Activated T-helper 1 cell treated with anti-CD3 and anti-CD28 coated beads, Interleukin-12 subunit alpha, Interleukin-12 subunit beta, Interleukin-2, Interleukin-4 antibody, amounts not matched to agents 30 ng/mL and 10 ng/mL and 1 ng/mL, durations not matched to agents 14 hours and 24 hours and 36 hours (primary cell): ENCODE measurements around the gene CSK. TPM values are rescaled to one million over a fixed set of nuclear protein-coding genes. Genes with fewer than 3 reads are reported as not detected.

Source experiments
- DNase-seq: peaks from one replicate; pipeline ENCODE4 v3.0.0; 2021; ENCODE audit warnings: low spot score
- H3K27ac Mint-ChIP-seq: one replicate; pipeline ENCODE4 v1.8.0; 2021; ENCODE audit warnings: mild to moderate bottlenecking, mixed read lengths
- H3K27me3 Mint-ChIP-seq: one replicate; pipeline ENCODE4 v1.8.0; 2022; ENCODE audit warnings: mild to moderate bottlenecking, moderate library complexity, mixed read lengths; ENCODE audit not compliant: insufficient read depth
- H3K36me3 Mint-ChIP-seq: one replicate; pipeline ENCODE4 v1.8.0; 2021; ENCODE audit warnings: low read depth, mixed read lengths
- H3K4me1 Mint-ChIP-seq: one replicate; pipeline ENCODE4 v1.8.0; 2021; ENCODE audit warnings: low read depth, mixed read lengths
- H3K4me3 Mint-ChIP-seq: one replicate; pipeline ENCODE4 v1.8.0; 2021; ENCODE audit warnings: mild to moderate bottlenecking, moderate library complexity, mixed read lengths
- H3K9me3 Mint-ChIP-seq: one replicate; pipeline ENCODE4 v1.8.0; 2021; ENCODE audit warnings: mixed read lengths
- intact Hi-C: fragments of 100-400 bp; cut with micrococcal nuclease; formaldehyde crosslinking; loops from one replicate; pipeline ENCODE4 v1.15.1; 2024
- total RNA-seq: library from RNA; stranded (reverse); gene quantifications from 2 replicates; pipeline ENCODE4 v1.2.3, GENCODE V29; 2022

CSK gene
- total RNA-seq, 1 donor from 2014 or later, result 362 TPM

DNA sequence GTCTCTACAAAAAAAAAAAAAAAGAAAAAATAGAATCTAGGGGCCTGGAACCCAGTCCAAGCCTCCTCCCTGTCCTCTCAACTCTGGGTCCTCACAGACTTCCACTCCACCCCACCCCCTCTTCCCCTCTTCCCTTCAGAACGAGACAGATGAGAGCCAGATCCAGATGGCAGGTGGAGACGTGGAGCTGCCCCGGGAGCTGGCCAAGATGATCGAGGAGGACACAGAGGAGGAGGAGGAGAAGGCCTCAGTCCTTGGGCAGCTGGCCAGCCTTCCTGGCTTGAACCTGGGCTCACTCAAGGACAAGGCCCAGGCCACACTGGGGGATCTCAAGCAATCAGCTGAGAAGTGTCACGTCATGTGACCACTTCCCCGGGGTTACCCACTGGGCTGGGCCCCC is 48.1 kb downstream of the CSK start:
- intact Hi-C loops, result no loop called here
- H3K9me3 Mint-ChIP-seq, result no peaks in the 10 kb centered on the region
- peaks cover 1% of the 10 kb centered on the region for H3K36me3 Mint-ChIP-seq
- H3K4me3 Mint-ChIP-seq, result no peak overlapping the region
- peaks cover 2% of the 10 kb centered on the region for H3K4me1 Mint-ChIP-seq
- no peak overlapping the region for H3K27ac Mint-ChIP-seq
- DNase-seq, result no peak
- peaks cover 12% of the 10 kb centered on the region for H3K27me3 Mint-ChIP-seq

DNA sequence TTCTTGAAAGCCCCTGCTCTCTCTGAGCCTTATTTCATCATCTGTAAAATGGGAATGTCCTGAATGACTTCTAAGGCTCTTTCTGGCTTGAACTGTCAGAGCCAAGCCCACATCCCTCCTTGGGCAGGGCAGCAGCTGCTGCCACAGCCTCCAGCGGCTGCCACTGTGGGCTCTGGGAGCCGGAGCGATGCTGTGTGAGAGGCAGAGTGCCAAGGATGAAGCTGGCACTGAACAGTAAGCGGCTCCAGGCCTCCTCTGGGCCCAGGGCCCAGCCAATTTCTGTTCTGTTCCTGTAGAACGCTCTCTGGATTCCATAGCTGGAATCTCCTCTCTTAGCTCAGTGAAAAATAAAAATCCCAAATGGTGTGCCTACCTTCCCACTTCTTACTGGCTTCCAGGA is 49.0 kb downstream of the CSK start:
- H3K4me3 Mint-ChIP-seq, result no peak overlapping the region
- peaks cover 7% of the 10 kb centered on the region for H3K36me3 Mint-ChIP-seq
- no peak for DNase-seq
- intact Hi-C loops, result no loop called here
- no peaks in the 10 kb centered on the region for H3K9me3 Mint-ChIP-seq
- no peak overlapping the region for H3K27ac Mint-ChIP-seq
- peaks cover 10% of the 10 kb centered on the region for H3K27me3 Mint-ChIP-seq
- H3K4me1 Mint-ChIP-seq, result peaks cover 8% of the 10 kb centered on the region

DNA sequence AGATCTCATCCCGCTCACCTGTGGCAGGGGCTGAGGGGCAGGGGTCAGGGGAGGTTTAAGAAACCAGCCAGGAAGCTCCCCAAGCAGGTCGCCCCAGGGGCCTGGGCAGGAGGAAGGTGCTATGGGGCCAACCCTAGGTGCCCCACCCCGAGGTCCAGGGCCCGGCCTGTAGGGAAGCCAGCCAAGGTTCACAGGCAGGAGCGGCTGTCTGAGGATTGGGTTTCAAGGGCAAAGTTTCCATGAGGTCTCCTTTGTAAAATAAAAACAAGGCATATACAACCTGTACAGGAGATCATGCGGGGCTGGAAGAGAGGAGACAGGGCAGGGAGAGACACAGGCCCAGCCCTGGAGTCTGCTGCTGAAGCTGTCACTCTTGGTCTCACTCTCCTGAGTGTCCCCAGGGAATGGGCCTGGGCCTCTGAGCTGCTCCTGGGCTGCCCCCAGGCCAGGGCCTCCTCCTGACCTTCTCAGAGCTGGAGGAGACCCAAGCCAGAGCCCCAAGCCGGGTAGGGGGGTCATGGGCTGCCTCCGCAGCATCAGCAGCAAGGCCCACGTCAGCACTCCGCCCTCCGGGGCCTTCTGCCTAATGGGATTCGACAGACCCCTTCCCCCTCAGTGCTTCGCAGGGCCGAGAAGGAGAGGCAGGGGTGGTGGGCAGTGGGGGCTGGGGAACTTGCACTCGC is 50.1 kb downstream of the CSK start:
- intact Hi-C loops, result no loop called here
- peaks cover 9% of the 10 kb centered on the region for H3K27me3 Mint-ChIP-seq
- H3K9me3 Mint-ChIP-seq, result no peaks in the 10 kb centered on the region
- H3K4me3 Mint-ChIP-seq, result no peak overlapping the region
- no peak for DNase-seq
- peaks cover 8% of the 10 kb centered on the region for H3K4me1 Mint-ChIP-seq
- peaks cover 9% of the 10 kb centered on the region for H3K36me3 Mint-ChIP-seq
- H3K27ac Mint-ChIP-seq, result no peak overlapping the region

DNA sequence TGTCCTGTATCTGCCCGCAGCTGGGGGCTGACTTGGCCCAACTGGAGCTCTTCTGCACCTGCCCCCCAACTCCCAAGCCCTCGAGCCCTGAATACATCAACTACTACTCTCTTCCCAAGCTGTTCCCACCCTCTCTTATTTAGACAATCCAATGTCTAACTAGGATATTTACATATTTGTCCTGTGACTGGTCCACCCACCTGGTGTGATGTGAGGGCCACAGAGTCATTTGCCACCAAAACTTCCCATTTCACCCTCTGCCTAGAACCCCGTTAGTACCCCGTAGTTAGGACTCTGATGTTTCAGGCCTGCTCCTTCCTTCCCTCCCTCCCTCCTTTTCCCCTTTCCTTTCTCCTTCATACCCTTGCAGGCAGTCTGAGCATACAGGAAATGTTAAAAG is 50.9 kb downstream of the CSK start:
- Mint-ChIP-seq H3K4me3 (no peak overlapping the region), H3K27me3 (peaks cover 2% of the 10 kb centered on the region), H3K9me3 (no peaks in the 10 kb centered on the region), H3K27ac (peak overlapping the region; percentile 8), H3K4me1 (peaks cover 8% of the 10 kb centered on the region), H3K36me3 (peaks cover 9% of the 10 kb centered on the region)
- intact Hi-C loops, result no loop called here
- no peak for DNase-seq

DNA sequence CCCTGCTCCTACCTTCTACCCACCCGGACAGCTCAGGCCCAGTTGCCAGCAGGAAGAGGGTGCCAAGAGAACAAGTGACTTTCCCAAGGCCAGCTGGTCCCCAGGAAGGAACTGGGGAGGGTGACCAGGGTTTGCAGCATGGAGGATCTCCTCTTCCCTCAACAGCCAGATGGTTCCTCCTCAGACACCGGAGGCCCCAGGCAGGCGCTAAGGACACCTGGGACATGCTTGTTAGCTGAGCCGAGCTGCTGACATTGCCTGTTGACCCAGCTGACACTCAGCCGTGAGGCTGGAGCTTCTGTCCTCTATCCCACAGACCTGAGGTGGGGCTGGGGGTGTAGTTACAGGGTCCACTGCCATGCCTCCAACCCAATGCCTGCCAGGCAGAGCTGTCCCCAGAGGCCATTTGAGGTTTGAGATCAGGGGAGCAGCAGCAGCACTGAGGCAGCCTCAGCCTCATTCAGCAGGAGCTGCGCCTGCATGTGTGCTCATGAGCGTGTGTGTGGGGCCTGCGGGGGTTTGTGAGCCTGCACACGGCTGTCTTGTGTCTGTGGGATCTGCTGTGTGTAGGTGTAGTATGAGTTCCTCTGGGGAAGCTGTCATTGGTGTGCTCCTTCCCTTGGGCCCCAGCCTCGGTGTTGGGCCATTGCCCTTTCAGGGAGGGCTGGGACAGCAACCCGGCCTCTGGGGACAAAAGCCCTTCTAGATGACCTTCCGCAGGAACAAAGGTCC is 51.7 kb downstream of the CSK start:
- H3K36me3 Mint-ChIP-seq, result peaks cover 9% of the 10 kb centered on the region
- H3K27me3 Mint-ChIP-seq, result no peaks in the 10 kb centered on the region
- no peak overlapping the region for H3K4me3 Mint-ChIP-seq
- no peaks in the 10 kb centered on the region for H3K9me3 Mint-ChIP-seq
- peaks cover 8% of the 10 kb centered on the region for H3K4me1 Mint-ChIP-seq
- H3K27ac Mint-ChIP-seq, result no peak overlapping the region
- intact Hi-C loops, result no loop called here
- DNase-seq, result no peak

DNA sequence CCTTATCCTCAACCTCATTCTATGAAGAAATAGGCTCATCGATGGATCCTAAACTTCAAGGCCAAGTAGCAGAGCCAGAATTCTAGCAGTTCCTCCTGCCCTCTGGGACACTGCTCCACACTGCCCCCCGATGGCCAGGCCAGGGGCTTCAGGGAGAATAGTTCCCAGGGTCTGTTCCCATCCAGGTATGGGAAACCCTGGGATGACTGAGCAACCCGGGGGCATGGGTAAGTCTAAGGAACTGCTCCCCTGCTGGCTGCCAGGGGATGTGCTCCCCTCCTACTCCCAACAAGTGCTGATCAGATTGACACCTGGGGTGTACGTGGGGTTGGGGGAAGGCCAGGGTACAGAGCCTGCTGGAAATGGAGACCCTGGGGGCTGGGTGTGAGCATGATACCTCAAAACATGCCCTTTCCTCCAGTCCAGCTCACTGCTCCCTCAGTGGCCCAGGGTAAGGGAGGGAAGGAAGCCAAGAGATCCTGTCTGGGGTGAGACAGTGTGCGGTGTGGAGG is 53.5 kb downstream of the CSK start:
- H3K36me3 Mint-ChIP-seq, result peaks cover 13% of the 10 kb centered on the region
- intact Hi-C loops, result loop anchor here (1.0 kb wide), 1 partner anchor 64 kb away; no protein-coding TSS in a partner anchor
- no peaks in the 10 kb centered on the region for H3K27me3 Mint-ChIP-seq
- H3K4me3 Mint-ChIP-seq, result no peak overlapping the region
- peak overlapping the region; percentile 20 for H3K27ac Mint-ChIP-seq
- H3K9me3 Mint-ChIP-seq, result no peaks in the 10 kb centered on the region
- DNase-seq, result peak; percentile 20
- H3K4me1 Mint-ChIP-seq, result peaks cover 8% of the 10 kb centered on the region

DNA sequence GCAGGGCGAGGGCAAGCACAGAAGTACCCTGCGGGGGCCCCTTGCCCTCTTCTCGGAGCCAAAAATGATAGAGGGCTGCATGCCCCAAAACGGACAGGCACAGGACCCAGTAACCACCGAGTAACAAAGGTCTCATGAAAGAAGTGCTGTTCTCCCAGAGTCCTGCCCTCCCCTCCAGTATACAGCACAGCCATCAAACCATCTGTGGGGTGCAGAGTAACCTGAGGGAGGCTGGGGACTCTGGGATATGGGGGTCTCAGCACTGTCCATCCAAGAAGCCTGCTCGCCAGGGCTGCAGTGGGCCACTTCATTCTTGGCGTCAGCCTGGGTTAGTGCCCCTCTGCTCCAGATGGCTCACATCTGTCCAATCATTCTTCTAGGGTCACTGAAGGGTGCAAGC is 55.0 kb downstream of the CSK start:
- Mint-ChIP-seq H3K27ac (no peak overlapping the region), H3K36me3 (peaks cover 21% of the 10 kb centered on the region), H3K27me3 (no peaks in the 10 kb centered on the region), H3K4me1 (peaks cover 19% of the 10 kb centered on the region), H3K9me3 (no peaks in the 10 kb centered on the region), H3K4me3 (no peak overlapping the region)
- no peak for DNase-seq
- intact Hi-C loops, result no loop called here

DNA sequence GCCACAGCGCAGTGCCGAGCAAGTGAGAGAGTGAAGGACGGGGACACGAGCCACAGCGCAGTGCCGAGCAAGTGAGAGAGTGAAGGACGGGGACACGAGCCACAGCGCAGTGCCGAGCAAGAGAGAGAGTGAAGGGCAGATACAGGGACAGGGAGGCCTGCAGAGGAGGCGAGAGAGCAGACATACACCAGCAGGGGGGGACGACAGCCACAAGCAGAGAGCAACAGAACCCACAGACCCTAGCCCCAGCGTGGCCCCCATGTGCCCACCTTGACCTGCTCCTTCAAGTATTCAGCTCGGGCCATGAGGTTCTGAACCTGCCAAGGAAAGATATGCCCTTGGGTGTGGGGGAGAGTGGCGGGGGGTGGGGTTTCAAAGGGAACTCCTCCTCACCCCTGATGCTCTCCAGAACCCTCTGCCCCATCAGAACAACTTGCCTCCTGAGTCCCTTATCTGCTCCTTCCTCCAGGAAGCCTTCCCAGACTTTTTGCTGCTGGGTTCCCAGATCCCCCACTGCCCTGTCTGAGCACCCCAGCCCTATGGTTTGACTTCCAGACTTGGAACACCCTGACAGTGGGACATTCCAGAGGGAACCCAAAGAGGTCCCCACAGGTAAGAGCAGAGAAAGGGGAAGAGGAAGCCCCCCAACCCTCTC is 55.7 kb downstream of the CSK start:
- peaks cover 26% of the 10 kb centered on the region for H3K4me1 Mint-ChIP-seq
- no peaks in the 10 kb centered on the region for H3K27me3 Mint-ChIP-seq
- intact Hi-C loops, result no loop called here
- H3K9me3 Mint-ChIP-seq, result no peaks in the 10 kb centered on the region
- H3K4me3 Mint-ChIP-seq, result no peak overlapping the region
- no peak for DNase-seq
- H3K27ac Mint-ChIP-seq, result no peak overlapping the region
- peaks cover 24% of the 10 kb centered on the region for H3K36me3 Mint-ChIP-seq

DNA sequence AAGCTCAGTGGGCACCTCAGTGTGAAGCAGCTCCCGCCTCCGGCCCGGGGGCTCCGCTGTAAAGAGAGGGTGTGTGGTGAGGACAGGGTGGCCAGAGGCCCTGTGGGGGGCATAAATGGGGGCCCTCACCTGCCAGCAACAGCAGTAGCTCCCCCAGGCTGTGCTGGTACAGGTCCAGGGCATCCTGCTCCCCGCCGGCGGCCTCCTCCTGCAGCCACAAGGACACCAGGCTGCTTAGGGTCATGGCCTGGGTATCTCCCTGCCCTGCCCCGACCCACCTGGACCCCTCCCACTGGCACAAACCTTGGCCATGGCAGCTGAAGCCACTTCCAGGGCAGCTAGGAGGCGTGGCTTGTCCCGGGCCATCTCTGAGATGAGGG is 56.2 kb downstream of the CSK start:
- H3K27me3 Mint-ChIP-seq, result no peaks in the 10 kb centered on the region
- no peaks in the 10 kb centered on the region for H3K9me3 Mint-ChIP-seq
- DNase-seq, result no peak
- intact Hi-C loops, result no loop called here
- H3K27ac Mint-ChIP-seq, result no peak overlapping the region
- H3K36me3 Mint-ChIP-seq, result peaks cover 24% of the 10 kb centered on the region
- peaks cover 28% of the 10 kb centered on the region for H3K4me1 Mint-ChIP-seq
- no peak overlapping the region for H3K4me3 Mint-ChIP-seq

DNA sequence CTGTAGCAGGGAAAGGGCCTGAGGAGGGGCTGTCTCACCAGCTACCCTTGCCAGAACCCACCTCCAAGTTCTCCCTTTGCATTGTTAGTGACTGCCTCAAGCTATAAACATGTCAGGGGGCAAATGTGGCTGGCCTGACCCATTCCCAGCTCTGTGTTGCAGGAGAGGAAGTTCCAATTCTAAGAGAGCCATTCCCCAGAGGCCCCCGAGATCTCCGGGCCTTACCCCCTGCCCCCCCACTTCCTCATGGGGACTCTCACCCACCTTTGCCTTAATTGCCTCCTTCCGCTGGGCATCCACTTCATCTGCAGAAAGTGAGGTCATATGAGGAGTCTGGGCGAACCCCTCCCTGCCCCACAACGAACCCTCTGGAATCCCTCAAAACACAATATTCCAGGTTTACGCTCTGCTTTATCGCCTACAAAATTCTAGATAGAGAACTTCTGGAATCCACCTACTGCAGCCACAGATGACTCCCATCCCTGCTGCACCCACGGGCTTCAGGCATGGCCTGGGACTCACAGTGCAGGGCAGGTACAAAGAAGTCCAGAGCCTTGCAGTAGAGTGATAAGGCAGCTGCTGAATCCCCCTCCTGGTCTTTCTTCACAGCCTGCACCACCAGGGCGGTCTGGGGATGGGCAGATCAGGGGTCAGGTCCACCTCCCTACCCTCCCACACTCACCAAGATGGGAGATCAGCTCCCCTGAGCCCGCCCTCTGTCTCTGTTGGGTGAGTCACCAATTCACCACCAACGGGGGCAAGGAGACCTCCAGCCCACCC is 57.1 kb downstream of the CSK start:
- no peaks in the 10 kb centered on the region for H3K9me3 Mint-ChIP-seq
- intact Hi-C loops, result no loop called here
- H3K4me1 Mint-ChIP-seq, result peaks cover 28% of the 10 kb centered on the region
- no peak overlapping the region for H3K27ac Mint-ChIP-seq
- H3K36me3 Mint-ChIP-seq, result peaks cover 24% of the 10 kb centered on the region
- DNase-seq, result no peak
- H3K4me3 Mint-ChIP-seq, result no peak overlapping the region
- no peaks in the 10 kb centered on the region for H3K27me3 Mint-ChIP-seq

DNA sequence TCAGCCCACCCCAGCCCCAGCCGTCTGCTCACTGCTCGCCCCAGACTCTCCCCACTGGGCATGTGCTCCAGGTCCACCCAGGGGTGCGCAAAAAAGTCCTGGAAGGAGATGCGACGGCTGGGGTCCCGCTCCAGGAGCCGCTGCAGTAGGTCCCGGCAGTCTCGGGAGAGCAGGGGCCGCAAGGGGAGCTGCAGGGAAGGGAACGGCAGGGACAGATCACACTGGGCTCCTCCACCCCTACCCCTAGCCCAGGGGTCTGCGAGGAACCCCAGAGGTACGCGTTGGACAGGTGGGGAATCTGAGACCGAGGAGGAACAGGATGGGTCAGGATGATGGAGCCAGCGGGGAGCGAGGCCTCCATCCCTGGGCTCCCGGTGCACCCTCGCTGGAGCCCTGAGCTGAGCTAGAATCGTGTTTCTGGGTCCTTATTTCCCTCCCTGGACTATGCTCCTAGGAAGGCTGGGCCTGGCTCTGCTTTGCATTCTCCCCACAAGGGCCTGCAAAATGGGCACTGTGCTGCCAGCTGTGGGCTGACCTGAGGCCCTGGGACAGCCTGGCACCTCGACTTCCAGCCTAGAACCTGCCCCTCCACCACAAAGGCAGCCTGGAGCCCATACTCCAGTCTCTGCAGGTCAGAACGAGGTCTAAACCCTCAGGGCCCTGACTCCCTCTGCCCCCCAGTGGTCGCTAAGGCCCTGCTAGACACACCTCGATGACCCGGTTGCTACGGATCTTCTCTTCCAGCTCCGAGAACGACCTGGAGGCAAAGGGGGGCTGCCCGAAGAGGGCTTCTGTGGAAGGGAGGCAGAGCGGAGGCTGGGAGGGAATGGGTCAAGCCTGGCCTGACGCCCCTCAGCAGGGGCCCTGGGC is 57.9 kb downstream of the CSK start:
- Mint-ChIP-seq H3K27me3 (no peaks in the 10 kb centered on the region), H3K36me3 (peaks cover 27% of the 10 kb centered on the region), H3K4me3 (no peak overlapping the region), H3K4me1 (peaks cover 36% of the 10 kb centered on the region), H3K27ac (no peak overlapping the region), H3K9me3 (no peaks in the 10 kb centered on the region)
- intact Hi-C loops, result loop anchor here (5.0 kb wide), 1 partner anchor 142 kb away; the partner anchor contains the start of gene EDC3
- DNase-seq, result no peak
